Natural killer cell treated with Interleukin-12 subunit alpha and Interleukin-12 subunit beta and Interleukin-15 and Interleukin-18, amount 100 ng/mL, for 72 hours (primary cell): ENCODE measurements around the gene TREX2. TPM values are rescaled to one million over a fixed set of nuclear protein-coding genes. Genes with fewer than 3 reads are reported as not detected.

Source experiments
- ATAC-seq, 2 donors: fragments of 150-1000 bp; cut with Tn5 transposase in 1 of 2; sonication (Bioruptor Pico), chemical (Tn5 transposase) in 1 of 2; 2 replicates each; pipeline ENCODE4 v1.10.0; 2021
- DNase-seq: peaks from one replicate; pipeline ENCODE4 v3.0.0; 2022; ENCODE audit warnings: low spot score
- H3K27ac Mint-ChIP-seq, 2 donors: 1 replicate in 1 of 2; 2 replicates in 1 of 2; pipeline ENCODE4 v1.8.0; 2022; ENCODE audit warnings: mixed read lengths in 2 of 2, mild to moderate bottlenecking in 1 of 2, moderate library complexity in 1 of 2
- H3K27me3 Mint-ChIP-seq, 2 donors: 1 replicate in 1 of 2; 2 replicates in 1 of 2; pipeline ENCODE4 v1.8.0; 2022; ENCODE audit warnings: mixed read lengths in 2 of 2
- H3K36me3 Mint-ChIP-seq: one replicate; pipeline ENCODE4 v1.8.0; 2022; ENCODE audit warnings: mixed read lengths
- H3K4me1 Mint-ChIP-seq, 2 donors: 1 replicate in 1 of 2; 2 replicates in 1 of 2; pipeline ENCODE4 v1.8.0; 2022; ENCODE audit warnings: low read depth in 2 of 2, mixed read lengths in 2 of 2, mild to moderate bottlenecking in 1 of 2
- H3K4me3 Mint-ChIP-seq: one replicate; pipeline ENCODE4 v1.8.0; 2022; ENCODE audit warnings: mixed read lengths
- H3K9me3 Mint-ChIP-seq: 2 replicates; pipeline ENCODE4 v1.8.0; 2022; ENCODE audit warnings: mixed read lengths
- total RNA-seq, 2 donors: library from RNA; stranded (reverse); gene quantifications; one replicate each; pipeline ENCODE4 v1.2.3, GENCODE V29; 2022

The TREX2 gene
- total RNA-seq, 2 donors from 2014 or later = 1.4 to 4.5 TPM

- H3K4me1 Mint-ChIP-seq = no peaks in the 10 kb centered on the region
- no peak overlapping the region for H3K4me3 Mint-ChIP-seq
- no peaks in the 10 kb centered on the region for H3K9me3 Mint-ChIP-seq
- DNase-seq (no peak), ATAC-seq (no peak)
- H3K36me3 Mint-ChIP-seq = no peaks in the 10 kb centered on the region
- H3K27me3 Mint-ChIP-seq = no peaks in the 10 kb centered on the region
- H3K27ac Mint-ChIP-seq = no peak overlapping the region
Measured at GRCh38 chrX:153485396-153486080, 39.7 kb upstream of the TREX2 start.

- ATAC-seq = no peak
- no peak for DNase-seq
- Mint-ChIP-seq H3K36me3 (no peaks in the 10 kb centered on the region), H3K27ac (no peak overlapping the region), H3K27me3 (no peaks in the 10 kb centered on the region), H3K4me3 (no peak overlapping the region), H3K4me1 (no peaks in the 10 kb centered on the region), H3K9me3 (no peaks in the 10 kb centered on the region)
Measured at GRCh38 chrX:153482376-153483015, 36.6 kb upstream of the TREX2 start.

- H3K36me3 Mint-ChIP-seq = no peaks in the 10 kb centered on the region
- H3K4me3 Mint-ChIP-seq = no peak overlapping the region
- no peak overlapping the region for H3K27ac Mint-ChIP-seq
- peaks cover 0 to 2% of the 10 kb centered on the region in 2 donors for H3K27me3 Mint-ChIP-seq
- ATAC-seq (no peak), DNase-seq (no peak)
- H3K9me3 Mint-ChIP-seq = no peaks in the 10 kb centered on the region
- H3K4me1 Mint-ChIP-seq = peaks cover 0 to 3% of the 10 kb centered on the region in 2 donors
Measured at GRCh38 chrX:153481043-153481442, 35.2 kb upstream of the TREX2 start.

- no peak for ATAC-seq
- peaks cover 0 to 4% of the 10 kb centered on the region in 2 donors for H3K4me1 Mint-ChIP-seq
- H3K36me3 Mint-ChIP-seq = no peaks in the 10 kb centered on the region
- DNase-seq = no peak
- no peak overlapping the region for H3K4me3 Mint-ChIP-seq
- H3K27me3 Mint-ChIP-seq = peaks cover 0 to 5% of the 10 kb centered on the region in 2 donors
- no peak overlapping the region for H3K27ac Mint-ChIP-seq
- H3K9me3 Mint-ChIP-seq = no peaks in the 10 kb centered on the region
Measured at GRCh38 chrX:153478746-153479145, 32.9 kb upstream of the TREX2 start.

- H3K4me1 Mint-ChIP-seq = peaks cover 0 to 4% of the 10 kb centered on the region in 2 donors
- no peaks in the 10 kb centered on the region for H3K36me3 Mint-ChIP-seq
- H3K27me3 Mint-ChIP-seq = peaks cover 0 to 5% of the 10 kb centered on the region in 2 donors
- no peak overlapping the region for H3K27ac Mint-ChIP-seq
- no peak for DNase-seq
- ATAC-seq = no peak
- H3K9me3 Mint-ChIP-seq = no peaks in the 10 kb centered on the region
- H3K4me3 Mint-ChIP-seq = no peak overlapping the region
Measured at GRCh38 chrX:153477901-153478300, 32.0 kb upstream of the TREX2 start.

- no peak overlapping the region for H3K4me3 Mint-ChIP-seq
- no peaks in the 10 kb centered on the region for H3K9me3 Mint-ChIP-seq
- H3K27me3 Mint-ChIP-seq = peaks cover 0 to 5% of the 10 kb centered on the region in 2 donors
- ATAC-seq (no peak), DNase-seq (no peak)
- H3K27ac Mint-ChIP-seq = no peak overlapping the region
- peaks cover 0 to 4% of the 10 kb centered on the region in 2 donors for H3K4me1 Mint-ChIP-seq
- no peaks in the 10 kb centered on the region for H3K36me3 Mint-ChIP-seq
Measured at GRCh38 chrX:153477364-153477857, 31.6 kb upstream of the TREX2 start.

- DNase-seq = no peak
- no peak overlapping the region for H3K4me3 Mint-ChIP-seq
- H3K4me1 Mint-ChIP-seq = peaks cover 0 to 4% of the 10 kb centered on the region in 2 donors
- no peaks in the 10 kb centered on the region for H3K36me3 Mint-ChIP-seq
- no peak for ATAC-seq
- no peak overlapping the region for H3K27ac Mint-ChIP-seq
- H3K27me3 Mint-ChIP-seq = peaks cover 0 to 5% of the 10 kb centered on the region in 2 donors
- no peaks in the 10 kb centered on the region for H3K9me3 Mint-ChIP-seq
Measured at GRCh38 chrX:153476666-153477363, 31.0 kb upstream of the TREX2 start.

- H3K4me3 Mint-ChIP-seq = no peak overlapping the region
- peaks cover 0 to 10% of the 10 kb centered on the region in 2 donors for H3K4me1 Mint-ChIP-seq
- no peaks in the 10 kb centered on the region for H3K9me3 Mint-ChIP-seq
- H3K27ac Mint-ChIP-seq = no peak overlapping the region
- DNase-seq = no peak
- H3K36me3 Mint-ChIP-seq = no peaks in the 10 kb centered on the region
- peaks cover 0 to 5% of the 10 kb centered on the region in 2 donors for H3K27me3 Mint-ChIP-seq
- no peak for ATAC-seq
Measured at GRCh38 chrX:153475751-153476281, 30.0 kb upstream of the TREX2 start.

- Mint-ChIP-seq H3K4me3 (no peak overlapping the region), H3K27ac (no peak overlapping the region)
Measured at GRCh38 chrX:153475271-153475670, 29.4 kb upstream of the TREX2 start.

GRCh38 chrX:153474718-153475117 lies 28.9 kb upstream of the TREX2 start:
- no peak for ATAC-seq
- H3K9me3 Mint-ChIP-seq = no peaks in the 10 kb centered on the region
- peaks cover 0 to 5% of the 10 kb centered on the region in 2 donors for H3K27me3 Mint-ChIP-seq
- peaks cover 0 to 10% of the 10 kb centered on the region in 2 donors for H3K4me1 Mint-ChIP-seq
- H3K27ac Mint-ChIP-seq = no peak overlapping the region
- H3K36me3 Mint-ChIP-seq = no peaks in the 10 kb centered on the region
- H3K4me3 Mint-ChIP-seq = no peak overlapping the region
- no peak for DNase-seq

More at GRCh38 chrX:153475271-153475670, 29.4 kb upstream of the TREX2 start:
- DNase-seq (no peak), ATAC-seq (no peak)
- H3K4me1 Mint-ChIP-seq = peaks cover 0 to 10% of the 10 kb centered on the region in 2 donors
- no peaks in the 10 kb centered on the region for H3K36me3 Mint-ChIP-seq
- no peaks in the 10 kb centered on the region for H3K9me3 Mint-ChIP-seq
- H3K27me3 Mint-ChIP-seq = peaks cover 0 to 5% of the 10 kb centered on the region in 2 donors

- Mint-ChIP-seq H3K36me3 (no peaks in the 10 kb centered on the region), H3K9me3 (no peaks in the 10 kb centered on the region), H3K4me3 (no peak overlapping the region), H3K27me3 (peaks cover 0 to 5% of the 10 kb centered on the region in 2 donors), H3K4me1 (peaks cover 0 to 10% of the 10 kb centered on the region in 2 donors), H3K27ac (no peak overlapping the region)
- ATAC-seq = no peak
- DNase-seq = no peak
Measured at GRCh38 chrX:153474266-153474665, 28.4 kb upstream of the TREX2 start.

- H3K27me3 Mint-ChIP-seq = peaks cover 0 to 5% of the 10 kb centered on the region in 2 donors
- no peak overlapping the region for H3K27ac Mint-ChIP-seq
- H3K36me3 Mint-ChIP-seq = no peaks in the 10 kb centered on the region
- no peak for DNase-seq
- no peaks in the 10 kb centered on the region for H3K9me3 Mint-ChIP-seq
- ATAC-seq = no peak
- no peak overlapping the region for H3K4me3 Mint-ChIP-seq
- peaks cover 0 to 10% of the 10 kb centered on the region in 2 donors for H3K4me1 Mint-ChIP-seq
Measured at GRCh38 chrX:153473126-153473525, 27.3 kb upstream of the TREX2 start.

GRCh38 chrX:153471663-153472280 lies 25.9 kb upstream of the TREX2 start:
- H3K27ac Mint-ChIP-seq = no peak overlapping the region
- ATAC-seq (no peak), DNase-seq (no peak)
- H3K4me1 Mint-ChIP-seq = peaks cover 6 to 16% of the 10 kb centered on the region in 2 donors
- peaks cover 0 to 5% of the 10 kb centered on the region in 2 donors for H3K27me3 Mint-ChIP-seq
- H3K36me3 Mint-ChIP-seq = no peaks in the 10 kb centered on the region
- no peak overlapping the region for H3K4me3 Mint-ChIP-seq
- no peaks in the 10 kb centered on the region for H3K9me3 Mint-ChIP-seq
